GM12865 (cell line): ENCODE data around the gene ANKRD60.

Source experiments
- DNase-seq: peaks from one replicate; pipeline ENCODE4 v3.0.0; 2010; ENCODE audit warnings: low read depth
- H3K4me3 ChIP-seq: 2 replicates; pipeline ENCODE4 v1.5.1; 2011; ENCODE audit warnings: mild to moderate bottlenecking, low read depth, low read length, control low read depth
- CTCF ChIP-seq: IDR thresholded peaks from 2 replicates; pipeline ENCODE4 v1.5.1; 2011; ENCODE audit warnings: low read length, control low read depth, low read depth, inconsistent platforms; ENCODE audit not compliant: insufficient read depth; ENCODE audit errors: missing control alignments

Gene ANKRD60

GRCh38 chr20:58256842-58257241 lies 28.4 kb upstream of the ANKRD60 start:
- TF ChIP-seq CTCF, result no peak
- no peak for DNase-seq
- no peak overlapping the region for H3K4me3 ChIP-seq

GRCh38 chr20:58256307-58256706 lies 27.9 kb upstream of the ANKRD60 start:
- no peak overlapping the region for H3K4me3 ChIP-seq
- no peak for TF ChIP-seq CTCF
- DNase-seq, result no peak

- DNase-seq, result no peak
- no peak overlapping the region for H3K4me3 ChIP-seq
- no peak for TF ChIP-seq CTCF
These were observed 26.4 kb upstream of the ANKRD60 start for GRCh38 chr20:58254890-58255289.

- no peak for DNase-seq
- no peak for TF ChIP-seq CTCF
- no peak overlapping the region for H3K4me3 ChIP-seq
These were observed 23.6 kb upstream of the ANKRD60 start for GRCh38 chr20:58251979-58252591.

GRCh38 chr20:58251348-58251978 lies 23.0 kb upstream of the ANKRD60 start:
- DNase-seq, result no peak

GRCh38 chr20:58246346-58246745 lies 17.9 kb upstream of the ANKRD60 start:
- no peak for DNase-seq
- no peak for TF ChIP-seq CTCF
- no peak overlapping the region for H3K4me3 ChIP-seq

More at GRCh38 chr20:58251348-58251978, 23.0 kb upstream of the ANKRD60 start:
- TF ChIP-seq CTCF, result no peak
- H3K4me3 ChIP-seq, result no peak overlapping the region

- no peak for TF ChIP-seq CTCF
- no peak overlapping the region for H3K4me3 ChIP-seq
- DNase-seq, result no peak
These were observed 17.5 kb upstream of the ANKRD60 start for GRCh38 chr20:58245931-58246330.
